T-cell (primary cell): ENCODE measurements around the gene PDCD11. TPM values are rescaled to one million over a fixed set of nuclear protein-coding genes. Genes with fewer than 3 reads are reported as not detected.

Source experiments
- ATAC-seq, 4 experiments: fragments of 200-7000 bp in 3 of 4; fragments of 150-1000 bp in 1 of 4; cut with Tn5 transposase; replicated peaks in 1 of 4; 1 replicate in 3 of 4; 2 replicates in 1 of 4; pipeline ENCODE4 v1.10.0; 2021; ENCODE audit warnings: moderate library complexity in 3 of 4, mild to moderate bottlenecking in 2 of 4, moderate number of reproducible peaks in 1 of 4
- CTCF ChIA-PET, 2 donors: fragments of 300-600 bp; sonication (Branson Sonifier 250); formaldehyde crosslinking; loops; one replicate each; lab custom pipeline; 2022; ENCODE audit warnings: antibody characterized with exemption in 2 of 2; lab: Charles Lee
- POLR2A ChIA-PET, 2 donors: fragments of 300-600 bp; sonication (Branson Sonifier 250); formaldehyde crosslinking; loops; one replicate each; lab custom pipeline; 2022; ENCODE audit warnings: antibody characterized with exemption in 2 of 2; lab: Charles Lee
- DNase-seq, 35 experiments: peaks; one replicate each; pipeline versions ENCODE4 v3.0.0 to v3.0.0-alpha.2; 2013 to 2023
- H3K27ac ChIP-seq: one replicate; pipeline ENCODE4 v1.5.1; 2013; ENCODE audit warnings: low read length
- H3K27me3 ChIP-seq, 2 experiments: replicated peaks in 1 of 2; 1 replicate in 1 of 2; 2 replicates in 1 of 2; pipeline versions ENCODE4 v1.6.1 to v1.7.0; 2013; ENCODE audit warnings: low read length in 1 of 2, mixed read lengths in 1 of 2; ENCODE audit not compliant: control insufficient read depth in 2 of 2, insufficient read depth in 2 of 2; ENCODE audit errors: extremely low read depth in 1 of 2
- H3K36me3 ChIP-seq, 2 donors: 1 replicate in 1 of 2; 2 replicates in 1 of 2; pipeline versions ENCODE4 v1.6.1 to v1.7.0; 2013; ENCODE audit warnings: low read length in 1 of 2; ENCODE audit not compliant: control insufficient read depth in 2 of 2, insufficient read depth in 1 of 2; ENCODE audit errors: extremely low read depth in 1 of 2
- H3K4me1 ChIP-seq, 2 experiments: 1 replicate in 1 of 2; 2 replicates in 1 of 2; pipeline versions ENCODE4 v1.6.1 to v1.7.0; 2013; ENCODE audit warnings: low read length in 2 of 2, mixed read lengths in 1 of 2; ENCODE audit not compliant: insufficient read depth in 2 of 2, control insufficient read depth in 1 of 2; ENCODE audit errors: extremely low read depth in 1 of 2
- H3K4me3 ChIP-seq, 2 donors: 1 replicate in 1 of 2; 2 replicates in 1 of 2; pipeline versions ENCODE4 v1.5.1 to v1.7.0; 2013; ENCODE audit warnings: mild to moderate bottlenecking in 2 of 2, low read length in 1 of 2, moderate library complexity in 1 of 2; ENCODE audit not compliant: control insufficient read depth in 1 of 2; ENCODE audit errors: extremely low read depth in 1 of 2
- H3K9me3 ChIP-seq: 2 replicates; pipeline ENCODE4 v1.7.0; 2013
- H3K27ac Mint-ChIP-seq, 2 donors: one replicate each; pipeline ENCODE4 v1.8.0; 2020 to 2021; ENCODE audit warnings: mild to moderate bottlenecking in 2 of 2, mixed read lengths in 2 of 2
- H3K27me3 Mint-ChIP-seq, 2 donors: one replicate each; pipeline ENCODE4 v1.8.0; 2021 to 2022; ENCODE audit warnings: mixed read lengths in 2 of 2
- H3K36me3 Mint-ChIP-seq: one replicate; pipeline ENCODE4 v1.8.0; 2021; ENCODE audit warnings: mixed read lengths
- H3K4me1 Mint-ChIP-seq, 3 donors: one replicate each; pipeline ENCODE4 v1.8.0; 2020 to 2022; ENCODE audit warnings: mixed read lengths in 3 of 3, mild to moderate bottlenecking in 1 of 3
- H3K4me3 Mint-ChIP-seq, 3 donors: one replicate each; pipeline ENCODE4 v1.8.0; 2020 to 2022; ENCODE audit warnings: mild to moderate bottlenecking in 3 of 3, mixed read lengths in 3 of 3, moderate library complexity in 3 of 3
- H3K9me3 Mint-ChIP-seq, 3 donors: one replicate each; pipeline ENCODE4 v1.8.0; 2020 to 2022; ENCODE audit warnings: mixed read lengths in 3 of 3
- WGBS: methylation state at CpG from one replicate; pipeline ENCODE4 v1.1.5; 2013; ENCODE audit warnings: missing lambda C conversion rate; ENCODE audit not compliant: insufficient coverage; 5-methylcytosine and 5-hydroxymethylcytosine counted together
- total RNA-seq, 35 experiments: library from RNA in 6 of 35; stranded (reverse) in 6 of 35; fragments of 120-200 nt in 1 of 35; gene quantifications; one replicate each; pipeline versions ENCODE4 v1.2.1 to v1.2.4 and lab custom pipeline; 2013 to 2026

The PDCD11 gene
- total RNA-seq, 5 donors from 2014 or later (not counting 1 experiment from before 2014, with no cell fraction given) = 24.0 to 53.3 (median 45.2) TPM

DNA sequence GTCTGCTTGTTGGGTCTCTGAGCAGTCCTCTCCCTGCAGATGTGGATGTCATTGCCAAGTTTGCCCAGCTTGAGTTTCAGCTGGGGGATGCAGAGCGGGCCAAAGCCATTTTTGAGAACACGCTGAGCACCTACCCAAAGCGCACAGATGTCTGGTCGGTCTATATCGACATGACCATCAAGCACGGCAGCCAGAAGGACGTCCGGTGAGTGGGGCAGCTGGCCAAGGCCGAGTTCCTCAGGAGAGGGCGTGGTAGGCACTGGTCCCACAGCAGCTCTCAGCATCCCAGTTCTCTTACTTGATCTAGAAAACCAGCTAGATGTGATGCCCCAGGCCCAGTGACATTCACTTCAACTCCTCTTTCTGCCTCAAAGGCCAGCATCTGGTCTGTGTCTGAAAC lies 48.1 kb downstream of the PDCD11 start:
- 98% methylated on average over 8 of the region's 10 CpGs for WGBS
- H3K4me1 Mint-ChIP-seq = peaks cover 22 to 27% (median 23%) of the 10 kb centered on the region in 3 donors
- DNase-seq (no peak), ATAC-seq (no peak)
- H3K4me3 Mint-ChIP-seq = no peak overlapping the region
- H3K36me3 ChIP-seq = peaks cover 33 to 86% of the 10 kb centered on the region in 2 donors
- H3K27ac Mint-ChIP-seq = peak overlapping the region; percentile 36 to 59
- H3K4me1 ChIP-seq = peaks cover 0 to 31% of the 10 kb centered on the region in 2 experiments
- no peak overlapping the region for H3K27ac ChIP-seq
- no peaks in the 10 kb centered on the region for H3K9me3 ChIP-seq
- no peak overlapping the region for H3K4me3 ChIP-seq
- H3K27me3 Mint-ChIP-seq = no peaks in the 10 kb centered on the region
- ChIA-PET POLR2A (no interaction called here), CTCF (no interaction called here)
- H3K9me3 Mint-ChIP-seq = no peaks in the 10 kb centered on the region
- H3K36me3 Mint-ChIP-seq = peaks cover 64% of the 10 kb centered on the region
- H3K27me3 ChIP-seq = no peaks in the 10 kb centered on the region

DNA sequence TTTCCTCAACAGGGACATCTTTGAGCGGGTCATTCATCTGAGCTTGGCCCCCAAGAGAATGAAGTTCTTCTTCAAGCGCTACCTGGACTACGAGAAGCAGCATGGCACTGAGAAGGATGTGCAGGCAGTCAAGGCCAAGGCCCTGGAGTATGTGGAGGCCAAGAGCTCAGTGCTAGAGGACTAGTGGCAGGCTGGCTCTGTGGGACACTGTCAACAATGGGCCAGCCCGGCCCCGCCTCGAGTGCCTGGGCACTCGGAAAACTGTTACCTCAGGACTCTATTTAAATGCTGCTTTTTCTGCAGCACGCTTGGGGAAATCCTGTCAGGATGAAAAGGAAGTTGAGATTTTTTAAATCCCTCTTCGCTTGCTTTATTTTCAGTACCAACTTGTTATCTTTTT lies 48.9 kb downstream of the PDCD11 start:
- ChIA-PET POLR2A (no interaction called here), CTCF (no interaction called here)
- Histone ChIP-seq H3K9me3 (no peaks in the 10 kb centered on the region), H3K36me3 (peaks cover 31 to 84% of the 10 kb centered on the region in 2 donors), H3K4me1 (peaks cover 0 to 40% of the 10 kb centered on the region in 2 experiments), H3K4me3 (no peak overlapping the region), H3K27me3 (no peaks in the 10 kb centered on the region), H3K27ac (no peak overlapping the region)
- Mint-ChIP-seq H3K4me3 (no peak overlapping the region), H3K36me3 (peaks cover 59% of the 10 kb centered on the region), H3K27me3 (no peaks in the 10 kb centered on the region), H3K9me3 (no peaks in the 10 kb centered on the region), H3K4me1 (peaks cover 31 to 36% (median 32%) of the 10 kb centered on the region in 3 donors), H3K27ac (peak overlapping the region; percentile 52 to 59)
- ATAC-seq (no peak), DNase-seq (no peak)
- 97% methylated on average over 6 of the region's 9 CpGs for WGBS

DNA sequence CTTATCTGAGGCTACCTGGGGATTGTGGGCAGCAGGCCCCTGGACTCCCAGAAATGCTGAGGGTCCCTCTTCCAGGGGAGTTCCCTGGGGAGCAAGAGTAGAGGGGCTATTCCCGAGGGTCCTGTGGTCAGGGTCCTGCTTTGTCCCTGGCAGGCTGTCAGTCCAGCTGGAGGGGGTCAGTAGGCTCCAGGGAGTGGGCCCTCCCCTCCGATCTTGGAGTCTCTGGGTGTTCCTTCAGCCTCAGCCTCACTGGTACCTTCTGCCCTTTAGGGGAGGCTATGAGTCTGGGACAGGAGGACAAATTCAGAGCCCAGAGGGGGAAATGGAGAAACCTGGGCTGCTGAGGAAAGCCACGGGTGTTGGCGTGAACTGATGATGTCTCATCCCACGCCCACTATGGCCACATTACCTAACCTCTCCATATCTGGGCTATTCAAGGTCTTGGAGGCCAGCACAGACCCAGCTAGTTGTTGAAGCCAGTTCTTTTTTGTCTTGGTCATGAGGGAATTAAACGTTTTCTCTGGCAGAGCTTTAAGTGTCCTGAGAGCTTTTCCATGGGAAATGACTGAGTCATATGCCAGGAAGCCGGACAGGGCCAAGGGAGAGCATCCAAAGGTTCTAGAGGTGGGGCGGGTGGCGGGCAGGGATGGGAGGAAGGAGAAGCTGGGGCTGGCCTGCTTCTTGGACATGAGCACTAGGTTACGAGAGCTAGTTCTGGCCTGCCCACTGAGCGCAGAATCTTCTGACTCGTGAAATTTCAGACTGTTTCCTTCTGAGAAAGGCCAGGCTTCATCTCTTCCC lies 49.5 kb downstream of the PDCD11 start:
- Histone ChIP-seq H3K27me3 (no peaks in the 10 kb centered on the region), H3K4me1 (peaks cover 5 to 46% of the 10 kb centered on the region in 2 experiments), H3K9me3 (no peaks in the 10 kb centered on the region), H3K36me3 (peaks cover 31 to 79% of the 10 kb centered on the region in 2 donors), H3K4me3 (no peak overlapping the region), H3K27ac (no peak overlapping the region)
- Mint-ChIP-seq H3K27me3 (no peaks in the 10 kb centered on the region), H3K27ac (peak overlapping the region; percentile 23 to 68), H3K4me1 (peaks cover 37 to 42% (median 38%) of the 10 kb centered on the region in 3 donors), H3K9me3 (no peaks in the 10 kb centered on the region), H3K4me3 (no peak overlapping the region), H3K36me3 (peaks cover 57% of the 10 kb centered on the region)
- WGBS = 98% methylated on average over 6 of the region's 12 CpGs
- ATAC-seq = no peak
- no peak for DNase-seq
- ChIA-PET CTCF (no interaction called here), POLR2A (interaction anchor here in 1 of 2 donors (0.6 kb wide), 1 partner anchor 1096 kb away, joined by 3 read pairs; no protein-coding TSS in a partner anchor)

DNA sequence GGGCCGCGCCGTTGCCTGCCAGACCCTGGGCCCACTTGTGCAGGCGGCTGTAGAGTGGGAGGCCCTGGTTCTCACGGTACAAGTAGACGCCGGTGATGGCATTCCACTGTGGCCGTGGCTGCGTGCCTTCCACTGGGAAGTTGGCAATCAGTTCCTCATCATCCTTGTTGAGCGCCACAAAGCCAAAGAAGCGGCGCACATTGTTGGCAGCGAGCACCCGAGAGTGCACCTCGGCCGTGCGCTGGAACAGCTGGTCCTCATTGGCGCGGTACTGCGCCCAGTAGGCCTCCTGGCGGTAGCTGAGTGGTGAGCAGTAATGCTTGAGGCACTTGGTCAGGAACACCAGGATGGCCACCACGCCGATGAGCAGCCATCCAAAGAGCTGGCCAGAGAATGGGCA lies 50.8 kb downstream of the PDCD11 start:
- Mint-ChIP-seq H3K9me3 (no peaks in the 10 kb centered on the region), H3K4me3 (no peak overlapping the region), H3K36me3 (peaks cover 54% of the 10 kb centered on the region), H3K27me3 (no peaks in the 10 kb centered on the region), H3K27ac (peak overlapping the region in 1 of 2 donors; percentile 52), H3K4me1 (peaks cover 42 to 44% (median 44%) of the 10 kb centered on the region in 3 donors)
- H3K36me3 ChIP-seq = peaks cover 31 to 72% of the 10 kb centered on the region in 2 donors
- no peaks in the 10 kb centered on the region for H3K9me3 ChIP-seq
- ChIA-PET CTCF (interaction anchor here in 1 of 2 donors (0.6 kb wide), 1 partner anchor 18 kb away, joined by 3 read pairs; no protein-coding TSS in a partner anchor), POLR2A (no interaction called here)
- WGBS = 97% methylated on average over 21 of the region's 23 CpGs
- ATAC-seq (no peak), DNase-seq (no peak)
- H3K4me3 ChIP-seq = no peak overlapping the region
- H3K4me1 ChIP-seq = peaks cover 5 to 56% of the 10 kb centered on the region in 2 experiments
- no peak overlapping the region for H3K27ac ChIP-seq
- H3K27me3 ChIP-seq = no peaks in the 10 kb centered on the region

DNA sequence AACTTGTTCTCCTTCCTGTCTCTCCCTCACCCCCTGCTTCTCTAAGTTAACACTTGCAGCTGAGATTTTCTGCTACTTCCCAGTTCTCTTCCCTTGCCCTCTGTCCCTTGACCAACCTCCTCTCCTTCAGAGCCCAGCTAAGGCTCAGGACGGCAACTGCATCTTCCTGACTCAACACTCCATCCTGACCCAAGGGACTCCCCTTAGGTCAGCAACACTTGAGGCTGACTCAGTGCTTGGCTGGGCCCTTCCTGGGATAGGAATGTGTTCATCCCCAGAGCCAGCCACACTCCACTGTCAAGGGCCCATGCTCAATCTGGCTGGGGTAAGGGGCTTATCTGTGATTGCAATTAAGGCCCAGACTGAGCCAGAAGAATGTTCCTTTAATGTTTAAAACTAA lies 52.3 kb downstream of the PDCD11 start:
- H3K9me3 ChIP-seq = no peaks in the 10 kb centered on the region
- peaks cover 45% of the 10 kb centered on the region for H3K36me3 Mint-ChIP-seq
- POLR2A ChIA-PET = no interaction called here
- no peaks in the 10 kb centered on the region for H3K9me3 Mint-ChIP-seq
- ATAC-seq = no peak
- no peak overlapping the region for H3K4me3 ChIP-seq
- no peaks in the 10 kb centered on the region for H3K27me3 ChIP-seq
- peaks cover 5 to 70% of the 10 kb centered on the region in 2 experiments for H3K4me1 ChIP-seq
- H3K4me1 Mint-ChIP-seq = peaks cover 42 to 57% (median 57%) of the 10 kb centered on the region in 3 donors
- H3K27ac Mint-ChIP-seq = peak overlapping the region; percentile 88 to 94
- peak overlapping the region; percentile 8 for H3K27ac ChIP-seq
- H3K27me3 Mint-ChIP-seq = no peaks in the 10 kb centered on the region
- peak overlapping the region; percentile 25 to 90 (median 90) for H3K4me3 Mint-ChIP-seq
- no peak for DNase-seq
- H3K36me3 ChIP-seq = peaks cover 25 to 57% of the 10 kb centered on the region in 2 donors
- WGBS = 83% methylated on average over 1 of the region's 1 CpG
- CTCF ChIA-PET = interaction anchor here in 1 of 2 donors (0.5 kb wide), 1 partner anchor 34 kb away, joined by 12 read pairs; no protein-coding TSS in a partner anchor

DNA sequence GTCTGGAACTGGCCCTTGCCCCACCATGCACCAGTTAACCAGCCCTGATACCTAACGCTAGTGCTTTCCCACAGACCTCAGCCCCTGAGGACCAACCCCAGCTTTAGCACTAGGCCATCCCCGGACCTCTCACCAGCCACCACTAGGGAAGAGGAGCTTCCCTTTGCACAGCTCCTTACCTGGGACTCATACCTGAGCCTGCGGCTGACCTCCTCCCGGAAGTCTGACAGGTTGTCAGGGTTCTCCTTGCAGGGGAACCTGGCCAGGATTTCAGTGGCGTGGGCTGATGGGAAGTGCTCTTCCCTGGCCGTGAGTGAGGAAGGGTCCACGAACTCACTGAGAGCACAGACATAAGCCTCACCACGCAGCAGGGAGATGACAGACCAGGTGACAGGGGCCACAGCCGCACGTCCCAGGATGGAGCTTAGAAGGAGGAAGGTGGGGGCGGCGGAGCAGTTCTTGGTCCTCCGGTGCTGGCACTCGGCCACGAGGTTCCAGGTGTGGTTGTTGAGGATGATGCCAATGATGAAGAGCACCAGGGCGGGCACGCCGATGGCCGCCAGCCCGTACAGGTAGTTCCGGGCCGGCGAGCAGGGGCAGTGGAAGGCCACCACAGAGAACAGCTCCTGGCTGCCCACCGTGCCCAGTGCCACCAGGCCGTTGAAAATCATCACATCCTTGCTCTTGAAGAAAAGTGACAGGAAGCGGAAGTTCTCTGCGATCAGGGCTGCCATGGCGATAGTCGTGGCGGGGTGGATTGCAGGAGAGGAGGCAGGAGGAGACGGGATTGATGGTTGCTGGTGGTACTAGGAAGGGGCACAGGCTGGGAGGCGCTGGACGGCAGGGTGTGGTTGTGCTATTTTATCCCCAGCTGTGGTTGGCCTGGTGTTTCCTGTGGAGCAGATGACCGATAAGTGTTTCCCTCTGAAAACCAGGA lies 53.0 kb downstream of the PDCD11 start:
- peak overlapping the region; percentile 88 to 90 (median 90) for H3K4me3 Mint-ChIP-seq
- H3K36me3 Mint-ChIP-seq = peaks cover 38% of the 10 kb centered on the region
- Histone ChIP-seq H3K9me3 (no peaks in the 10 kb centered on the region), H3K4me1 (peaks cover 5 to 75% of the 10 kb centered on the region in 2 experiments), H3K4me3 (no peak overlapping the region), H3K27ac (peak overlapping the region; percentile 8), H3K36me3 (peaks cover 19 to 50% of the 10 kb centered on the region in 2 donors), H3K27me3 (no peaks in the 10 kb centered on the region)
- no peak for DNase-seq
- CTCF ChIA-PET = interaction anchor here in 1 of 2 donors (0.5 to 1.0 kb wide), 2 partner anchors 32 to 34 kb away, joined by 3 to 12 read pairs; no protein-coding TSS in a partner anchor
- peaks cover 42 to 60% (median 60%) of the 10 kb centered on the region in 3 donors for H3K4me1 Mint-ChIP-seq
- POLR2A ChIA-PET = no interaction called here
- peak overlapping the region; percentile 88 to 94 for H3K27ac Mint-ChIP-seq
- no peaks in the 10 kb centered on the region for H3K9me3 Mint-ChIP-seq
- WGBS = 88% methylated on average over 32 of the region's 34 CpGs
- no peak for ATAC-seq
- no peaks in the 10 kb centered on the region for H3K27me3 Mint-ChIP-seq
